H1 (cell line): ENCODE measurements around the gene MAP10. TPM values are rescaled to one million over a fixed set of nuclear protein-coding genes. Genes with fewer than 3 reads are reported as not detected.

Experiments
- CTCF ChIA-PET: fragments of 300-600 bp; sonication (Branson Sonifier 250); formaldehyde crosslinking; loops from one replicate; lab custom pipeline; 2021; ENCODE audit not compliant: partially characterized antibody; lab: Charles Lee
- POLR2A ChIA-PET: fragments of 300-600 bp; sonication (Branson Sonifier 250); formaldehyde crosslinking; loops from one replicate; lab custom pipeline; 2021; ENCODE audit warnings: inconsistent platforms; ENCODE audit not compliant: partially characterized antibody; lab: Charles Lee
- DNase-seq, 2 experiments: peaks; one replicate each; pipeline versions ENCODE4 v3.0.0 to v3.0.0-alpha.2; 2010 to 2022; ENCODE audit warnings: low spot score in 2 of 2, low read depth in 1 of 2, mixed read lengths in 1 of 2
- FAIRE-seq: peaks from 2 replicates; lab custom pipeline; 2011; peaks lifted over from hg19 to GRCh38; lab: Jason Lieb, UNC
- H2AFZ ChIP-seq: 2 replicates; pipeline ENCODE4 v1.8.1; 2012; ENCODE audit warnings: low read length, inconsistent platforms
- H2AK5ac ChIP-seq: 2 replicates; pipeline ENCODE4 v1.6.1; 2013; ENCODE audit warnings: low read depth, low read length
- H2BK120ac ChIP-seq: replicated peaks from 2 replicates; pipeline ENCODE3; 2013; ENCODE audit warnings: low read depth, low read length, inconsistent platforms
- H2BK12ac ChIP-seq: 2 replicates; pipeline ENCODE4 v1.6.1; 2013; ENCODE audit warnings: low read depth, low read length
- H2BK15ac ChIP-seq: 2 replicates; pipeline ENCODE4 v1.6.1; 2013; ENCODE audit warnings: low read length
- H2BK20ac ChIP-seq: 2 replicates; pipeline ENCODE4 v1.6.1; 2013; ENCODE audit warnings: low read length
- H2BK5ac ChIP-seq: 2 replicates; pipeline ENCODE4 v1.6.1; 2013; ENCODE audit warnings: low read depth, low read length
- H3K14ac ChIP-seq: 2 replicates; pipeline ENCODE4 v1.6.1; 2013; ENCODE audit warnings: inconsistent platforms; ENCODE audit not compliant: insufficient read length
- H3K18ac ChIP-seq: 2 replicates; pipeline ENCODE4 v1.6.1; 2013; ENCODE audit warnings: low read length; ENCODE audit errors: extremely low read depth
- H3K23ac ChIP-seq: 2 replicates; pipeline ENCODE4 v1.6.1; 2013; ENCODE audit warnings: inconsistent platforms; ENCODE audit not compliant: insufficient read length
- H3K23me2 ChIP-seq: 2 replicates; pipeline ENCODE4 v1.6.1; 2013; ENCODE audit warnings: low read depth, low read length
- H3K27ac ChIP-seq: 2 replicates; pipeline ENCODE4 v1.6.1; 2011; ENCODE audit warnings: low read depth, low read length, inconsistent platforms
- H3K27me3 ChIP-seq, 4 experiments: replicated peaks in 1 of 4; 1 replicate in 1 of 4; 2 replicates in 3 of 4; pipeline versions ENCODE4 v1.6.1 to v1.8.1; 2011 to 2013; ENCODE audit warnings: low read length in 3 of 4, mild to moderate bottlenecking in 3 of 4, inconsistent platforms in 2 of 4, mixed read lengths in 2 of 4, moderate library complexity in 1 of 4; ENCODE audit not compliant: control insufficient read depth in 3 of 4, insufficient read depth in 3 of 4; ENCODE audit errors: extremely low read depth in 1 of 4
- H3K36me3 ChIP-seq, 4 experiments: 2 replicates each; pipeline versions ENCODE4 v1.6.1 to v1.8.1; 2011 to 2013; ENCODE audit warnings: mild to moderate bottlenecking in 4 of 4, low read length in 3 of 4, moderate library complexity in 2 of 4, control low read depth in 1 of 4, inconsistent platforms in 1 of 4; ENCODE audit not compliant: insufficient read depth in 4 of 4, control insufficient read depth in 2 of 4
- H3K4ac ChIP-seq: replicated peaks from 2 replicates; pipeline ENCODE3; 2013; ENCODE audit warnings: low read length, low read depth, mixed read lengths, inconsistent platforms; ENCODE audit not compliant: insufficient read length
- H3K4me1 ChIP-seq, 4 experiments: replicated peaks in 1 of 4; 1 replicate in 1 of 4; 2 replicates in 3 of 4; pipeline versions ENCODE4 v1.6.1 to v1.8.1; 2011 to 2013; ENCODE audit warnings: low read length in 3 of 4, inconsistent platforms in 2 of 4, mixed read lengths in 1 of 4; ENCODE audit not compliant: insufficient read depth in 4 of 4, control insufficient read depth in 3 of 4
- H3K4me2 ChIP-seq, 2 experiments: 2 replicates each; pipeline versions ENCODE4 v1.6.1 to v1.8.1; 2011 to 2013; ENCODE audit warnings: low read depth in 2 of 2, low read length in 2 of 2, control low read depth in 1 of 2, inconsistent platforms in 1 of 2, mild to moderate bottlenecking in 1 of 2; ENCODE audit not compliant: insufficient read depth in 1 of 2
- H3K4me3 ChIP-seq, 4 experiments: fragments of 200-600, 300-600 bp in 1 of 4; sonication (generic), shearing (Covaris generic), sonication (Bioruptor Twin) in 1 of 4; 2 replicates each; pipeline versions ENCODE4 v1.5.1 to v1.8.1; 2011 to 2016; ENCODE audit warnings: low read length in 4 of 4, low read depth in 3 of 4, control low read depth in 2 of 4, inconsistent platforms in 2 of 4, mild to moderate bottlenecking in 2 of 4, mixed read lengths in 1 of 4, moderate library complexity in 1 of 4; ENCODE audit not compliant: insufficient read depth in 2 of 4; ENCODE audit errors: extremely low read depth in 1 of 4
- H3K56ac ChIP-seq: replicated peaks from 2 replicates; pipeline ENCODE3; 2013; ENCODE audit warnings: low read depth, mild to moderate bottlenecking, mixed read lengths, low read length, inconsistent platforms; ENCODE audit not compliant: insufficient read length
- H3K79me1 ChIP-seq: 2 replicates; pipeline ENCODE4 v1.6.1; 2013; ENCODE audit warnings: low read depth, low read length, control low read depth
- H3K79me2 ChIP-seq, 2 experiments: 2 replicates each; pipeline versions ENCODE4 v1.6.1 to v1.8.1; 2012 to 2013; ENCODE audit warnings: low read length in 2 of 2, mild to moderate bottlenecking in 2 of 2, inconsistent platforms in 1 of 2; ENCODE audit not compliant: insufficient read depth in 2 of 2, control insufficient read depth in 1 of 2
- H3K9ac ChIP-seq, 4 experiments: replicated peaks in 1 of 4; 1 replicate in 1 of 4; 2 replicates in 3 of 4; pipeline versions ENCODE4 v1.6.1 to v1.8.1; 2011 to 2013; ENCODE audit warnings: low read depth in 3 of 4, low read length in 3 of 4, control low read depth in 2 of 4, mild to moderate bottlenecking in 2 of 4, moderate library complexity in 2 of 4, inconsistent platforms in 1 of 4; ENCODE audit errors: extremely low read depth in 1 of 4
- H3K9me3 ChIP-seq, 2 experiments: 2 replicates each; pipeline versions ENCODE4 v1.6.1 to v1.8.1; 2012 to 2013; ENCODE audit warnings: mild to moderate bottlenecking in 2 of 2, moderate library complexity in 2 of 2, control low read depth in 1 of 2, inconsistent platforms in 1 of 2, low read depth in 1 of 2, low read length in 1 of 2, mixed read lengths in 1 of 2; ENCODE audit not compliant: insufficient read depth in 2 of 2
- H4K20me1 ChIP-seq, 2 experiments: replicated peaks in 1 of 2; 2 replicates each; pipeline versions ENCODE3 to v1.8.1; 2011 to 2013; ENCODE audit warnings: inconsistent platforms in 2 of 2, low read length in 2 of 2, mild to moderate bottlenecking in 1 of 2; ENCODE audit not compliant: insufficient read depth in 2 of 2, control insufficient read depth in 1 of 2
- H4K5ac ChIP-seq: 2 replicates; pipeline ENCODE4 v1.6.1; 2013; ENCODE audit warnings: low read length, low read depth, mixed read lengths, inconsistent platforms; ENCODE audit not compliant: insufficient read length
- H4K8ac ChIP-seq: 2 replicates; pipeline ENCODE4 v1.8.0; 2013; ENCODE audit warnings: mild to moderate bottlenecking, moderate library complexity, low read length, inconsistent platforms; ENCODE audit not compliant: insufficient read depth; ENCODE audit errors: extremely low read depth
- H4K91ac ChIP-seq: replicated peaks from 2 replicates; pipeline ENCODE3; 2013; ENCODE audit warnings: low read length, mixed read lengths, inconsistent platforms; ENCODE audit not compliant: insufficient read length
- MAFK ChIP-seq: IDR thresholded peaks from 2 replicates; pipeline ENCODE4 v1.6.1; 2012; ENCODE audit warnings: low read depth, mild to moderate bottlenecking, improper control_type of control experiment, low read length
- NRF1 ChIP-seq: IDR thresholded peaks from 2 replicates; pipeline ENCODE4 v1.6.1; 2011; ENCODE audit warnings: mild to moderate bottlenecking, low read depth, low read length, improper control_type of control experiment
- SUZ12 ChIP-seq: fragments of 200-600 bp; sonication (generic); IDR thresholded peaks from 2 replicates; pipeline ENCODE4 v1.6.1; 2012; ENCODE audit warnings: mild to moderate bottlenecking, inconsistent platforms, low read length, moderate library complexity, mixed read lengths
- WGBS, 2 experiments: shearing (Covaris generic) in 1 of 2; methylation state at CpG; one replicate each; pipeline versions ENCODE4 v1.1.6 to v1.1.7; 2013 to 2015; ENCODE audit warnings: low lambda C conversion rate in 2 of 2, mixed read lengths in 2 of 2, inconsistent platforms in 1 of 2, low coverage in 1 of 2, missing lambda C conversion rate in 1 of 2; ENCODE audit not compliant: insufficient replicate concordance in 2 of 2, insufficient coverage in 1 of 2, insufficient read length in 1 of 2; ENCODE audit errors: extremely low coverage in 1 of 2, missing lambda C conversion rate in 1 of 2; 5-methylcytosine and 5-hydroxymethylcytosine counted together
- polyA plus RNA-seq, 7 experiments: library from polyadenylated mRNA; depleted of rRNA in 3 of 7; stranded (reverse) in 5 of 7; unstranded in 2 of 7; fragments of >200 nt in 5 of 7; fragments of 200-250 nt in 2 of 7; gene quantifications; 1 replicate in 5 of 7; 2 replicates in 1 of 7; 4 replicates in 1 of 7; pipeline versions ENCODE4 v1.2.1 to v1.2.3, GENCODE V29; 2011 to 2013; ENCODE audit warnings: missing spikeins in 2 of 7, mixed read lengths in 2 of 7
- total RNA-seq: library from RNA; stranded (reverse); fragmentation: NEBNext Ultra II Directional; extraction: Animal tissue kit (Norgen Biotek cat#: 25700); gene quantifications from 2 replicates; pipeline ENCODE4 v1.2.1, GENCODE V29; 2021

MAP10 gene
- total and polyA plus RNA-seq, 2 of the 8 experiments (the other 6 are each of a cell fraction or from before 2014, with no cell fraction given): 1.5 to 3.5 TPM

DNA sequence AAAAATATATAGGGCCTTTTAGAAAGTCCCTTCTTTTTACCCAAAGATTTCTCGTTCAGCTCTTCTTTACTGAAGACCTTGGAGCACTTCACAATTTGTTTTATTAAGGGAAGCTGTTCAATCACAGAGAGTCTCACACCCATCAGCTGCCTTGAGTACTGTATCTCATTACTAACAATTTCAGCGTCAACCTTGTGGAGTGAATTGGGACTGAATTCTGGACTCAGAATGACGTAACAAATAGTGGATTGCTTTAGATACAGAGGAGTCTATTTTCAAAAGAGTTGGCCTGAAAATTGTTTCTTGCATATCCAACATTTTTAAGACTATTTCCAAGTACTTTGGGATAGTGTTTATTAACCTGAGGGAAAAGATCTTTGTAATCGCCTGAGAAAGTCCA lies 7.9 kb downstream of the MAP10 start:
- H3K23ac ChIP-seq: no peak overlapping the region
- no peaks in the 10 kb centered on the region for H3K27me3 ChIP-seq
- no peak overlapping the region for H3K56ac ChIP-seq
- H3K27ac ChIP-seq: no peak overlapping the region
- no peaks in the 10 kb centered on the region for H3K79me1 ChIP-seq
- no peaks in the 10 kb centered on the region for H3K23me2 ChIP-seq
- no peak overlapping the region for H4K8ac ChIP-seq
- H3K18ac ChIP-seq: no peak overlapping the region
- H3K9ac ChIP-seq: no peak overlapping the region
- H2BK12ac ChIP-seq: no peak overlapping the region
- no peak overlapping the region for H3K4me3 ChIP-seq
- FAIRE-seq (no peak), DNase-seq (no peak)
- H3K9me3 ChIP-seq: no peaks in the 10 kb centered on the region
- no peak overlapping the region for H2BK15ac ChIP-seq
- H3K14ac ChIP-seq: no peak overlapping the region
- H2BK20ac ChIP-seq: no peak overlapping the region
- no peak overlapping the region for H2BK5ac ChIP-seq
- no peak overlapping the region for H4K5ac ChIP-seq
- H3K4me1 ChIP-seq: no peaks in the 10 kb centered on the region
- POLR2A ChIA-PET: interaction anchor here (0.9 kb wide), 1 partner anchor 12 kb away, joined by 3 read pairs; no protein-coding TSS in a partner anchor
- CTCF ChIA-PET: interaction anchor here (0.6 to 3.3 kb wide), 3 partner anchors 10 to 66 kb away, joined by 3 to 12 read pairs (median 5); no protein-coding TSS in a partner anchor
- no peak overlapping the region for H2AK5ac ChIP-seq
- no peak overlapping the region for H2AFZ ChIP-seq
- H3K4ac ChIP-seq: no peak overlapping the region
- 88% methylated on average over 4 of the region's 4 CpGs; no CpG with 5 or more reads in 1 of the 2 experiments for WGBS, 2 experiments
- H4K91ac ChIP-seq: no peak overlapping the region
- no peaks in the 10 kb centered on the region for H3K36me3 ChIP-seq
- H3K79me2 ChIP-seq: no peaks in the 10 kb centered on the region
- no peak overlapping the region for H3K4me2 ChIP-seq
- no peak overlapping the region for H2BK120ac ChIP-seq
- no peaks in the 10 kb centered on the region for H4K20me1 ChIP-seq
- TF ChIP-seq MAFK: no peak
- no peak for TF ChIP-seq SUZ12
- no peak for TF ChIP-seq NRF1
